Activated T-cell treated with anti-CD3 and anti-CD28 coated beads for 24 hours (primary cell): Measurements from ENCODE around the gene PLA2G4A.

Experiments used
- DNase-seq: peaks from one replicate; pipeline ENCODE4 v3.0.0-alpha.2; 2020; ENCODE audit warnings: low read depth

PLA2G4A gene

GRCh38 chr1:186828611-186829454, at the start of gene PLA2G4A:
Gene PLA2G4A, plus strand, starts transcription at chr1:186828949. Its CDS starts 25,406 bp downstream, at chr1:186854355.
- no peak for DNase-seq

GRCh38 chr1:186780076-186780475, 48.7 kb upstream of the PLA2G4A start:
- DNase-seq = no peak

- DNase-seq = no peak
These were observed 47.0 kb upstream of the PLA2G4A start for GRCh38 chr1:186781730-186782129.

GRCh38 chr1:186782791-186783190, 46.0 kb upstream of the PLA2G4A start:
- DNase-seq = no peak

GRCh38 chr1:186783193-186783592, 45.6 kb upstream of the PLA2G4A start:
- no peak for DNase-seq

- DNase-seq = no peak
These were observed 43.2 kb upstream of the PLA2G4A start for GRCh38 chr1:186785503-186785902.

GRCh38 chr1:186790101-186790500, 38.6 kb upstream of the PLA2G4A start:
- no peak for DNase-seq

GRCh38 chr1:186792870-186793581, 35.7 kb upstream of the PLA2G4A start:
- DNase-seq = no peak

- DNase-seq = no peak
These were observed 35.2 kb upstream of the PLA2G4A start for GRCh38 chr1:186793582-186793927.

GRCh38 chr1:186798960-186799688, 29.6 kb upstream of the PLA2G4A start:
- DNase-seq = no peak

- DNase-seq = no peak
These were observed 29.1 kb upstream of the PLA2G4A start for GRCh38 chr1:186799689-186800054.

GRCh38 chr1:186802388-186802787, 26.4 kb upstream of the PLA2G4A start:
- no peak for DNase-seq

- no peak for DNase-seq
These were observed 24.1 kb upstream of the PLA2G4A start for GRCh38 chr1:186804679-186805078.

- no peak for DNase-seq
These were observed 22.3 kb upstream of the PLA2G4A start for GRCh38 chr1:186806477-186806876.

GRCh38 chr1:186807163-186807562, 21.6 kb upstream of the PLA2G4A start:
- DNase-seq = no peak

GRCh38 chr1:186811892-186812291, 16.9 kb upstream of the PLA2G4A start:
- DNase-seq = no peak

GRCh38 chr1:186812570-186812969, 16.2 kb upstream of the PLA2G4A start:
- DNase-seq = no peak

- DNase-seq = no peak
These were observed 15.3 kb upstream of the PLA2G4A start for GRCh38 chr1:186813420-186813819.

GRCh38 chr1:186819126-186819525, 9.6 kb upstream of the PLA2G4A start:
- DNase-seq = no peak

- DNase-seq = no peak
These were observed 9.2 kb upstream of the PLA2G4A start for GRCh38 chr1:186819563-186819962.

GRCh38 chr1:186829686-186830587, 1.2 kb downstream of the PLA2G4A start:
- DNase-seq = no peak

- no peak for DNase-seq
These were observed 2.4 kb downstream of the PLA2G4A start for GRCh38 chr1:186831168-186831567.
